GM18870 (cell line): ENCODE results near the gene AKR1C1.
"Not testable (repeated sequence)": the region's sequence is repeated elsewhere in the genome, so short reads cannot be mapped to it uniquely, and the experiment has no call there.

Source experiments
- ATAC-seq: cut with Tn5 transposase; IDR thresholded peaks from one replicate; pipeline ENCODE4 v1.9.1; 2021; ENCODE audit warnings: moderate library complexity; ENCODE audit not compliant: unreplicated experiment

The AKR1C1 gene

GRCh38 chr10:4962876-4963814 is at the start of gene AKR1C1:
TSS of gene AKR1C1 (plus strand) at chr10:4963415. CDS start at chr10:4963445, 30 bp downstream.
- ATAC-seq = not testable (repeated sequence)

GRCh38 chr10:4914213-4914850 is 48.9 kb upstream of the AKR1C1 start:
- no peak for ATAC-seq

- no peak for ATAC-seq
Measured at GRCh38 chr10:4916086-4916716, 47.0 kb upstream of the AKR1C1 start.

GRCh38 chr10:4918236-4918635 is 45.0 kb upstream of the AKR1C1 start:
- no peak for ATAC-seq

- ATAC-seq = not testable (repeated sequence)
Measured at GRCh38 chr10:4924482-4924881, 38.7 kb upstream of the AKR1C1 start.

GRCh38 chr10:4926400-4926799 is 36.8 kb upstream of the AKR1C1 start:
- no peak for ATAC-seq

- no peak for ATAC-seq
Measured at GRCh38 chr10:4931587-4931986, 31.6 kb upstream of the AKR1C1 start.

- ATAC-seq = no peak
Measured at GRCh38 chr10:4934391-4934987, 28.7 kb upstream of the AKR1C1 start.

GRCh38 chr10:4937346-4937745 is 25.9 kb upstream of the AKR1C1 start:
- no peak for ATAC-seq

GRCh38 chr10:4939224-4940072 is 23.8 kb upstream of the AKR1C1 start:
- no peak for ATAC-seq

GRCh38 chr10:4940073-4940428 is 23.2 kb upstream of the AKR1C1 start:
- not testable (repeated sequence) for ATAC-seq

GRCh38 chr10:4940909-4941308 is 22.3 kb upstream of the AKR1C1 start:
- ATAC-seq = not testable (repeated sequence)

- ATAC-seq = no peak
Measured at GRCh38 chr10:4941540-4942330, 21.5 kb upstream of the AKR1C1 start.

- ATAC-seq = not testable (repeated sequence)
Measured at GRCh38 chr10:4942931-4943330, 20.3 kb upstream of the AKR1C1 start.

- ATAC-seq = not testable (repeated sequence)
Measured at GRCh38 chr10:4943416-4943815, 19.8 kb upstream of the AKR1C1 start.

- ATAC-seq = no peak
Measured at GRCh38 chr10:4943821-4944220, 19.4 kb upstream of the AKR1C1 start.

GRCh38 chr10:4944841-4945240 is 18.4 kb upstream of the AKR1C1 start:
- no peak for ATAC-seq

- ATAC-seq = no peak
Measured at GRCh38 chr10:4945766-4946717, 17.2 kb upstream of the AKR1C1 start.
